GM12878 (cell line): Measurements from ENCODE around the gene MUC5AC. TPM values are rescaled to one million over a fixed set of nuclear protein-coding genes. Genes with fewer than 3 reads are reported as not detected.

ENCODE experiments used
- BACH1 ChIP-seq: fragments of 450-650 bp; IDR thresholded peaks from 2 replicates; pipeline ENCODE4 v1.6.1; 2017; ENCODE audit warnings: mild to moderate bottlenecking, borderline replicate concordance
- BRCA1 ChIP-seq: IDR thresholded peaks from 2 replicates; pipeline ENCODE4 v1.6.1; 2011; ENCODE audit warnings: low read depth, low read length, improper control_type of control experiment
- CBX3 ChIP-seq: fragments of 200-600 bp; sonication (generic); IDR thresholded peaks from 2 replicates; pipeline ENCODE4 v1.6.1; 2016; ENCODE audit warnings: low read depth, borderline replicate concordance
- CEBPZ ChIP-seq: fragments of 150-350 bp; IDR thresholded peaks from 2 replicates; pipeline ENCODE4 v1.6.1; 2016; ENCODE audit warnings: low read depth, low read length
- NKRF ChIP-seq: fragments of 450-650 bp; conservative IDR thresholded peaks from 2 replicates; pipeline ENCODE4 v1.6.1; 2017; ENCODE audit warnings: mild to moderate bottlenecking, moderate library complexity
- RB1 ChIP-seq: fragments of 450-650 bp; formaldehyde crosslinking; IDR thresholded peaks from 2 replicates; pipeline ENCODE4 v1.6.1; 2017; ENCODE audit warnings: mild to moderate bottlenecking, borderline replicate concordance
- SMARCA5 ChIP-seq: fragments of 450-650 bp; IDR thresholded peaks from 2 replicates; pipeline ENCODE4 v1.6.1; 2017; ENCODE audit warnings: mild to moderate bottlenecking
- ZBTB4 ChIP-seq: fragments of 450-650 bp; formaldehyde crosslinking; IDR thresholded peaks from 2 replicates; pipeline ENCODE4 v1.4.0; 2022; ENCODE audit warnings: mild to moderate bottlenecking, moderate library complexity
- polyA plus RNA-seq, 11 experiments: library from polyadenylated mRNA; depleted of rRNA in 4 of 11; unstranded in 6 of 11; stranded (reverse) in 5 of 11; fragments of >200 nt; fragmentation: Nextera tagmentation in 4 of 11; fragmentation: Illumina TruSeq in 1 of 11; extraction: Ambion mirVana in 4 of 11; extraction: Trizol in 1 of 11; gene quantifications; 1 replicate in 1 of 11; 2 replicates in 10 of 11; pipeline versions ENCODE4 v1.2.1 to v1.2.3, GENCODE V29; 2011 to 2016; ENCODE audit warnings: inconsistent platforms in 2 of 11, missing spikeins in 2 of 11, low read depth in 1 of 11
- total RNA-seq, 4 experiments: library from RNA; depleted of rRNA in 3 of 4; stranded (reverse); fragments of >200 nt in 3 of 4; fragmentation: Illumina TruSeq in 1 of 4; extraction: Trizol in 1 of 4; gene quantifications; 2 replicates each; pipeline versions ENCODE4 v1.2.1 to v1.2.3, GENCODE V29; 2013 to 2021

MUC5AC gene
- total and polyA plus RNA-seq, 10 of the 15 experiments (the other 5 are each of a cell fraction or from before 2014, with no cell fraction given): under 0.01 to 0.01 TPM; not detected in 8

GRCh38 chr11:1109918-1110705, 47.6 kb upstream of the MUC5AC start (continued):
- TF ChIP-seq ZBTB4 (no peak), BRCA1 (no peak), BACH1 (no peak), NKRF (no peak), CEBPZ (no peak), RB1 (no peak), SMARCA5 (no peak), CBX3 (no peak)
